DND-41 (cell line): Measurements from ENCODE around the gene DIAPH2.

Source experiments
- ATAC-seq: fragments of 200-7000 bp; cut with Tn5 transposase; 3 replicates; pipeline ENCODE4 v1.9.1; 2021; ENCODE audit warnings: low read depth; ENCODE audit not compliant: insufficient read depth
- DNase-seq: peaks from one replicate; pipeline ENCODE4 v3.0.0-alpha.2; 2020
- H2AFZ ChIP-seq: 2 replicates; pipeline ENCODE4 v1.6.0; 2012; ENCODE audit warnings: low read depth, low read length
- H3K27ac ChIP-seq: 2 replicates; pipeline ENCODE4 v1.5.1; 2012; ENCODE audit warnings: low read length, inconsistent platforms
- H3K27me3 ChIP-seq: fragments of 200-600 bp; sonication (generic); 2 replicates; pipeline ENCODE4 v1.6.0; 2012; ENCODE audit warnings: low read length, mild to moderate bottlenecking, inconsistent platforms; ENCODE audit not compliant: insufficient read depth, poor library complexity
- H3K36me3 ChIP-seq: 2 replicates; pipeline ENCODE4 v1.5.1; 2012; ENCODE audit warnings: low read length, inconsistent platforms; ENCODE audit not compliant: insufficient read depth
- H3K4me1 ChIP-seq: 2 replicates; pipeline ENCODE4 v1.5.1; 2012; ENCODE audit warnings: mild to moderate bottlenecking, low read length; ENCODE audit not compliant: insufficient read depth
- H3K4me2 ChIP-seq: 2 replicates; pipeline ENCODE4 v1.6.0; 2012; ENCODE audit warnings: mild to moderate bottlenecking, moderate library complexity, low read length, inconsistent platforms; ENCODE audit not compliant: insufficient read depth
- H3K4me3 ChIP-seq, 2 experiments: fragments of 200-600 bp in 1 of 2; shearing (Covaris generic) in 1 of 2; 2 replicates each; pipeline ENCODE4 v1.5.1; 2012 to 2016; ENCODE audit warnings: inconsistent platforms in 2 of 2, low read length in 2 of 2, mild to moderate bottlenecking in 2 of 2, low read depth in 1 of 2, moderate library complexity in 1 of 2
- H3K79me2 ChIP-seq: 2 replicates; pipeline ENCODE4 v1.6.0; 2012; ENCODE audit warnings: low read length, inconsistent platforms; ENCODE audit not compliant: insufficient read depth
- H3K9ac ChIP-seq: 2 replicates; pipeline ENCODE4 v1.6.0; 2012; ENCODE audit warnings: low read depth, mild to moderate bottlenecking, inconsistent platforms, low read length, moderate library complexity
- H3K9me3 ChIP-seq: 2 replicates; pipeline ENCODE4 v1.5.1; 2012; ENCODE audit warnings: low read length, moderate library complexity, mild to moderate bottlenecking, inconsistent platforms; ENCODE audit not compliant: insufficient read depth, severe bottlenecking
- H4K20me1 ChIP-seq: 2 replicates; pipeline ENCODE4 v1.6.0; 2012; ENCODE audit warnings: low read length; ENCODE audit not compliant: insufficient read depth
- EZH2 ChIP-seq: IDR thresholded peaks from 3 replicates; pipeline ENCODE4 v1.6.1; 2012; ENCODE audit warnings: borderline replicate concordance, low read depth, mild to moderate bottlenecking, moderate library complexity, low read length, inconsistent platforms; ENCODE audit not compliant: severe bottlenecking
- TF ChIP-seq, protein P1 (sequence below): IDR thresholded peaks from 2 replicates; pipeline ENCODE4 v1.5.1; 2012; ENCODE audit warnings: borderline replicate concordance, low read length, moderate library complexity, mild to moderate bottlenecking; ENCODE audit not compliant: poor library complexity, severe bottlenecking; ENCODE audit errors: extremely low read depth

DIAPH2 gene

DNA sequence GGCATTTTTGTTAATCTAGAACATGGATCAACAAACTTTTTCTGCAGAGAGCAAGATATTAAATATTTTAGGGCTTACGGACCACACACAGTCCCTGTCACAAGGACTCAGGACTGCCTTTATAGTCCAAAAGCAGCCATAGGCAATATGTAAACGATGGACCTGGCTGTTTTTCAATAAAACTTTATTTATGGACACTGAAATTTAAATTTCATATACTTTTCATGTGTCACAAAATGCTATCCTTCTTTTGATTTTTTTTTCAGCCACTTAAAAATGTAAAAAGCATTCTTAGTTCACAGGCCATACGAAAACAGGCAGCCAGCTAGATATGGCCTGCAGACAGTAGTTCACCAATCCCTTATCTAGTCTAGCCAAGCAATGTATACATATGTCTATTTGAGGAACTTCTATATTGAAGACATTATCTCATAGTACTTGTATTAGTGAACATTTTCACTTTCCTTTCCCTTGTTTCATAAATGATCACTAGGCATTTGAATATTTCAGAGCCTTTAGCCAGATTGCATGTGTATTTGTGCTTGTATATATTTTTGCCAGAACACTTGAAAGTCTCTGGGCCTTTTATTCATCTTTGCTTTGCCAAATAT, 549.9 kb downstream of the DIAPH2 start:
- no peaks in the 10 kb centered on the region for H3K79me2 ChIP-seq
- H3K9me3 ChIP-seq, result no peaks in the 10 kb centered on the region
- H3K27ac ChIP-seq, result no peak overlapping the region
- H3K27me3 ChIP-seq, result no peaks in the 10 kb centered on the region
- no peak for ATAC-seq
- H3K4me2 ChIP-seq, result no peak overlapping the region
- no peak for TF ChIP-seq EZH2
- TF ChIP-seq, protein P1, sequence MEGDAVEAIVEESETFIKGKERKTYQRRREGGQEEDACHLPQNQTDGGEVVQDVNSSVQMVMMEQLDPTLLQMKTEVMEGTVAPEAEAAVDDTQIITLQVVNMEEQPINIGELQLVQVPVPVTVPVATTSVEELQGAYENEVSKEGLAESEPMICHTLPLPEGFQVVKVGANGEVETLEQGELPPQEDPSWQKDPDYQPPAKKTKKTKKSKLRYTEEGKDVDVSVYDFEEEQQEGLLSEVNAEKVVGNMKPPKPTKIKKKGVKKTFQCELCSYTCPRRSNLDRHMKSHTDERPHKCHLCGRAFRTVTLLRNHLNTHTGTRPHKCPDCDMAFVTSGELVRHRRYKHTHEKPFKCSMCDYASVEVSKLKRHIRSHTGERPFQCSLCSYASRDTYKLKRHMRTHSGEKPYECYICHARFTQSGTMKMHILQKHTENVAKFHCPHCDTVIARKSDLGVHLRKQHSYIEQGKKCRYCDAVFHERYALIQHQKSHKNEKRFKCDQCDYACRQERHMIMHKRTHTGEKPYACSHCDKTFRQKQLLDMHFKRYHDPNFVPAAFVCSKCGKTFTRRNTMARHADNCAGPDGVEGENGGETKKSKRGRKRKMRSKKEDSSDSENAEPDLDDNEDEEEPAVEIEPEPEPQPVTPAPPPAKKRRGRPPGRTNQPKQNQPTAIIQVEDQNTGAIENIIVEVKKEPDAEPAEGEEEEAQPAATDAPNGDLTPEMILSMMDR, result no peak
- DNase-seq, result no peak
- H3K4me3 ChIP-seq, result no peak overlapping the region
- H3K4me1 ChIP-seq, result no peaks in the 10 kb centered on the region
- no peaks in the 10 kb centered on the region for H3K36me3 ChIP-seq
- H3K9ac ChIP-seq, result no peak overlapping the region
- H4K20me1 ChIP-seq, result no peaks in the 10 kb centered on the region
- H2AFZ ChIP-seq, result no peak overlapping the region

DNA sequence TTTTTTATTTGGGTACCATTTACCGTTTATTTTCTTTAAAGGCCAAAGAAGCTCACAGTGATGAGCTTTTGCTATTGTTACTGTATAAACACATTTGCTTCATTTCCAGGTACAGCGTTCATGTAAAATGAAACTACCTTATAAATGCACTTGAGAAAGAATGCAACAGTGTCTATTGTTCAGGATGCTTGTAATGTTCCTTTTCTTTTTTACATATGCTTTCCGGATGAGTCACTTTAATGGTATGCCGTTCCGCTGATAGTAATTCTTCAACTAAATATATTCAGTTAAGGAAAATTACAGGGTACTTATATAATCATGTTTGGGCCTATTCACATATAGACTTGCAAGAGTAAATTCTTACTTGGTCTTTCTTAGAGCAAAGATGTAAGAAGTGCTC, 554.0 kb downstream of the DIAPH2 start:
- Histone ChIP-seq H3K9ac (no peak overlapping the region), H2AFZ (no peak overlapping the region), H3K27ac (no peak overlapping the region), H3K27me3 (no peaks in the 10 kb centered on the region), H3K4me3 (no peak overlapping the region), H3K4me2 (no peak overlapping the region), H3K79me2 (no peaks in the 10 kb centered on the region), H3K9me3 (no peaks in the 10 kb centered on the region), H3K36me3 (no peaks in the 10 kb centered on the region), H4K20me1 (no peaks in the 10 kb centered on the region), H3K4me1 (no peaks in the 10 kb centered on the region)
- TF ChIP-seq, protein P1, result no peak
- TF ChIP-seq EZH2, result no peak
- DNase-seq, result no peak
- no peak for ATAC-seq

- H3K9ac ChIP-seq, result no peak overlapping the region
- H4K20me1 ChIP-seq, result no peaks in the 10 kb centered on the region
Measured at GRCh38 chrX:97252111-97252510, 567.5 kb downstream of the DIAPH2 start.

More at GRCh38 chrX:97252111-97252510, 567.5 kb downstream of the DIAPH2 start:
- no peak for DNase-seq
- Histone ChIP-seq H3K4me1 (no peaks in the 10 kb centered on the region), H3K27me3 (no peaks in the 10 kb centered on the region), H3K79me2 (no peaks in the 10 kb centered on the region), H3K4me2 (no peak overlapping the region), H3K36me3 (no peaks in the 10 kb centered on the region), H3K9me3 (no peaks in the 10 kb centered on the region), H3K4me3 (no peak overlapping the region), H3K27ac (no peak overlapping the region), H2AFZ (no peak overlapping the region)
- no peak for ATAC-seq
- TF ChIP-seq, protein P1, result no peak
- TF ChIP-seq EZH2, result no peak
